ENCODE results near the gene IL17RE. TPM values are rescaled to one million over a fixed set of nuclear protein-coding genes. Genes with fewer than 3 reads are reported as not detected.

Gene IL17RE
- total and polyA plus RNA-seq, 2 of the 13 experiments (the other 11 are each of a cell fraction or from before 2014, with no cell fraction given) = 14.5 to 24.1 TPM

DNA sequence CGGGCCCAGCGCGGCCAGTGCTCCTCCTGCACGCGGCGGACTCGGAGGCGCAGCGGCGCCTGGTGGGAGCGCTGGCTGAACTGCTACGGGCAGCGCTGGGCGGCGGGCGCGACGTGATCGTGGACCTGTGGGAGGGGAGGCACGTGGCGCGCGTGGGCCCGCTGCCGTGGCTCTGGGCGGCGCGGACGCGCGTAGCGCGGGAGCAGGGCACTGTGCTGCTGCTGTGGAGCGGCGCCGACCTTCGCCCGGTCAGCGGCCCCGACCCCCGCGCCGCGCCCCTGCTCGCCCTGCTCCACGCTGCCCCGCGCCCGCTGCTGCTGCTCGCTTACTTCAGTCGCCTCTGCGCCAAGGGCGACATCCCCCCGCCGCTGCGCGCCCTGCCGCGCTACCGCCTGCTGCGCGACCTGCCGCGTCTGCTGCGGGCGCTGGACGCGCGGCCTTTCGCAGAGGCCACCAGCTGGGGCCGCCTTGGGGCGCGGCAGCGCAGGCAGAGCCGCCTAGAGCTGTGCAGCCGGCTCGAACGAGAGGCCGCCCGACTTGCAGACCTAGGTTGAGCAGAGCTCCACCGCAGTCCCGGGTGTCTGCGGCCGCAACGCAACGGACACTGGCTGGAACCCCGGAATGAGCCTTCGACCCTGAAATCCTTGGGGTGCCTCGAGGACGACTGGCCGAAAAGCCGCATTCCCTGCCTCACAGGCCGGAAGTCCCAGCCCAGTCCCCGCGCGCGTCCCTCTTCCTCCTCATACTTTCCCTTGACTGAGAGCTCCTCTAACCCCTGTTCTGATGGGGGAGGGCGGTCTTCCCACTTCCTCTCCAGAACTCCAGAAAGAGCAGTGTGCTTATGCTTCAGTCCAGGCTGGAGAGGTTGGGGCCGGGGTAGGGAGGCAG lies 12.8 kb downstream of the IL17RE start (continued):
- peak; percentile 84; the same call in 1 of the 2 replicates for TF ChIP-seq ZNF766 (CRISPR knock-in tag; IDR thresholded peaks at IDR 0.05; ENCODE audit: borderline replicate concordance)
- TF ChIP-seq ZNF570 (CRISPR knock-in tag; IDR thresholded peaks at IDR 0.05; ENCODE audit: borderline replicate concordance) = no peak
- peak; percentile 75 for TF ChIP-seq ETV5 (CRISPR knock-in tag; IDR thresholded peaks at IDR 0.05; ENCODE audit: borderline replicate concordance)
- no peak for TF ChIP-seq ZNF343 (CRISPR knock-in tag; IDR thresholded peaks at IDR 0.05)
- TF ChIP-seq ISX (CRISPR knock-in tag; conservative IDR thresholded peaks at IDR 0.05) = peak; percentile 36; the same call in 1 of the 2 replicates
- TF ChIP-seq HOXD1 (CRISPR knock-in tag; IDR thresholded peaks at IDR 0.05) = no peak; the same call in 1 of the 2 replicates
- TF ChIP-seq POLR2AphosphoS5 (IDR thresholded peaks at IDR 0.05; ENCODE audit: low read depth, low read length) = peak; percentile 41
- TF ChIP-seq CHD2 (IDR thresholded peaks at IDR 0.05; ENCODE audit: low read depth, low read length) = no peak
- peak; percentile 59; the same call in 1 of the 2 replicates for TF ChIP-seq ETV6 (CRISPR knock-in tag; conservative IDR thresholded peaks at IDR 0.05)
- no peak for TF ChIP-seq SMARCC2 (IDR thresholded peaks at IDR 0.05)
- TF ChIP-seq ZNF552 (CRISPR knock-in tag; IDR thresholded peaks at IDR 0.05; ENCODE audit: borderline replicate concordance) = peak; percentile 74; the same call in 1 of the 2 replicates
- no peak for TF ChIP-seq ZNF282 (IDR thresholded peaks at IDR 0.05; ENCODE audit: partially characterized antibody)
- peak; percentile 37; the same call in 1 of the 2 replicates for TF ChIP-seq DRAP1 (CRISPR knock-in tag; IDR thresholded peaks at IDR 0.05)
- 0 out of 2 replicates have a peak, but pooled peaks have one; percentile 17 for TF ChIP-seq BORCS8-MEF2B (CRISPR knock-in tag; IDR thresholded peaks at IDR 0.05)
- TF ChIP-seq ZNF639 (CRISPR knock-in tag; conservative IDR thresholded peaks at IDR 0.05) = 0 out of 2 replicates have a peak, but pooled peaks have one; percentile 29
- TF ChIP-seq ZNF138 (CRISPR knock-in tag; IDR thresholded peaks at IDR 0.05; ENCODE audit: low read depth) = peak; percentile 75; the same call in 1 of the 2 replicates
- TF ChIP-seq ZNF816 (CRISPR knock-in tag; IDR thresholded peaks at IDR 0.05; ENCODE audit: borderline replicate concordance) = peak; percentile 90; the same call in 1 of the 2 replicates
- TF ChIP-seq ATRX (CRISPR knock-in tag; IDR thresholded peaks at IDR 0.05; ENCODE audit: borderline replicate concordance) = no peak
- TF ChIP-seq MXI1 (IDR thresholded peaks at IDR 0.05; ENCODE audit: borderline replicate concordance, low read depth, low read length) = no peak
- no peak for TF ChIP-seq ZNF549 (CRISPR knock-in tag; IDR thresholded peaks at IDR 0.05)
- 0 out of 2 replicates have a peak, but pooled peaks have one; percentile 36 for TF ChIP-seq ZNF335 (CRISPR knock-in tag; IDR thresholded peaks at IDR 0.05)
- no peak for TF ChIP-seq PAF1 (CRISPR knock-in tag; IDR thresholded peaks at IDR 0.05)
- TF ChIP-seq NFAT5 (CRISPR knock-in tag; IDR thresholded peaks at IDR 0.05) = peak; percentile 88; the same call in 1 of the 2 replicates

Data from HepG2 (cell line).